OCI-LY1 (cell line): Measurements from ENCODE around the gene SPRED2.

Source experiments
- EZH2 ChIP-seq: fragments of 200-600 bp; sonication (generic), shearing (Covaris generic); IDR thresholded peaks from 2 replicates; pipeline ENCODE4 v1.8.0; 2017; ENCODE audit warnings: borderline replicate concordance, mixed run types, mild to moderate bottlenecking, antibody characterized with exemption, low read length, moderate library complexity, mixed read lengths
- TF ChIP-seq, protein P1 (sequence below): fragments of 200-600 bp; sonication (generic), shearing (Covaris generic); IDR thresholded peaks from 2 replicates; pipeline ENCODE4 v1.5.1; 2017; ENCODE audit warnings: mild to moderate bottlenecking, antibody characterized with exemption, low read length, moderate library complexity, mixed read lengths

- TF ChIP-seq, protein P1, sequence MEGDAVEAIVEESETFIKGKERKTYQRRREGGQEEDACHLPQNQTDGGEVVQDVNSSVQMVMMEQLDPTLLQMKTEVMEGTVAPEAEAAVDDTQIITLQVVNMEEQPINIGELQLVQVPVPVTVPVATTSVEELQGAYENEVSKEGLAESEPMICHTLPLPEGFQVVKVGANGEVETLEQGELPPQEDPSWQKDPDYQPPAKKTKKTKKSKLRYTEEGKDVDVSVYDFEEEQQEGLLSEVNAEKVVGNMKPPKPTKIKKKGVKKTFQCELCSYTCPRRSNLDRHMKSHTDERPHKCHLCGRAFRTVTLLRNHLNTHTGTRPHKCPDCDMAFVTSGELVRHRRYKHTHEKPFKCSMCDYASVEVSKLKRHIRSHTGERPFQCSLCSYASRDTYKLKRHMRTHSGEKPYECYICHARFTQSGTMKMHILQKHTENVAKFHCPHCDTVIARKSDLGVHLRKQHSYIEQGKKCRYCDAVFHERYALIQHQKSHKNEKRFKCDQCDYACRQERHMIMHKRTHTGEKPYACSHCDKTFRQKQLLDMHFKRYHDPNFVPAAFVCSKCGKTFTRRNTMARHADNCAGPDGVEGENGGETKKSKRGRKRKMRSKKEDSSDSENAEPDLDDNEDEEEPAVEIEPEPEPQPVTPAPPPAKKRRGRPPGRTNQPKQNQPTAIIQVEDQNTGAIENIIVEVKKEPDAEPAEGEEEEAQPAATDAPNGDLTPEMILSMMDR = no peak
- TF ChIP-seq EZH2 = no peak
Observed at GRCh38 chr2:65326276-65326675, 106.1 kb downstream of the SPRED2 start.
